Neuronal stem cell (in vitro differentiated cells): ENCODE results near the gene ABCA3. TPM values are rescaled to one million over a fixed set of nuclear protein-coding genes. Genes with fewer than 3 reads are reported as not detected.

Experiments
- DNase-seq: peaks from one replicate; pipeline ENCODE4 v3.0.0-alpha.2; 2013; ENCODE audit warnings: low spot score
- H2AFZ ChIP-seq: one replicate; pipeline ENCODE4 v1.6.1; 2013; ENCODE audit warnings: mild to moderate bottlenecking, low read length, inconsistent platforms
- H2AK5ac ChIP-seq: 2 replicates; pipeline ENCODE4 v1.6.1; 2013; ENCODE audit warnings: low read depth, mild to moderate bottlenecking, inconsistent platforms, low read length, moderate library complexity, mixed read lengths
- H2BK120ac ChIP-seq: 2 replicates; pipeline ENCODE4 v1.6.1; 2013; ENCODE audit warnings: low read depth, mild to moderate bottlenecking, inconsistent platforms, low read length, moderate library complexity, mixed read lengths
- H2BK12ac ChIP-seq: one replicate; pipeline ENCODE4 v1.6.1; 2013; ENCODE audit warnings: low read length, inconsistent platforms
- H2BK15ac ChIP-seq: 2 replicates; pipeline ENCODE4 v1.6.1; 2013; ENCODE audit warnings: mild to moderate bottlenecking, low read length, inconsistent platforms, mixed read lengths
- H2BK5ac ChIP-seq: one replicate; pipeline ENCODE4 v1.6.1; 2013; ENCODE audit warnings: inconsistent platforms, mild to moderate bottlenecking, low read length, moderate library complexity
- H3K14ac ChIP-seq: one replicate; pipeline ENCODE4 v1.6.1; 2013; ENCODE audit warnings: low read length, inconsistent platforms
- H3K18ac ChIP-seq: 2 replicates; pipeline ENCODE4 v1.6.1; 2013; ENCODE audit warnings: low read length, inconsistent platforms
- H3K23ac ChIP-seq: 2 replicates; pipeline ENCODE4 v1.6.1; 2013; ENCODE audit warnings: low read depth, mild to moderate bottlenecking, mixed read lengths, low read length, inconsistent platforms; ENCODE audit not compliant: poor library complexity
- H3K27ac ChIP-seq: replicated peaks from 3 replicates; pipeline ENCODE4 v1.5.1; 2013; ENCODE audit warnings: low read length, inconsistent platforms
- H3K27me3 ChIP-seq, 3 experiments: 2 replicates each; pipeline ENCODE4 v1.6.1; 2013; ENCODE audit warnings: low read length in 3 of 3, mild to moderate bottlenecking in 2 of 3, inconsistent platforms in 1 of 3, low read depth in 1 of 3, mixed read lengths in 1 of 3, moderate library complexity in 1 of 3; ENCODE audit not compliant: control insufficient read depth in 3 of 3, insufficient read depth in 3 of 3
- H3K36me3 ChIP-seq, 2 donors: replicated peaks in 1 of 2; 2 replicates each; pipeline ENCODE4 v1.6.1; 2013; ENCODE audit warnings: low read length in 2 of 2; ENCODE audit not compliant: control insufficient read depth in 2 of 2, insufficient read depth in 2 of 2
- H3K4ac ChIP-seq: 2 replicates; pipeline ENCODE4 v1.6.1; 2013; ENCODE audit warnings: inconsistent platforms, mild to moderate bottlenecking, low read length, moderate library complexity
- H3K4me1 ChIP-seq, 2 donors: 1 replicate in 1 of 2; 2 replicates in 1 of 2; pipeline ENCODE4 v1.6.1; 2013; ENCODE audit warnings: low read length in 2 of 2, low read depth in 1 of 2; ENCODE audit not compliant: control insufficient read depth in 2 of 2, insufficient read depth in 1 of 2
- H3K4me2 ChIP-seq: one replicate; pipeline ENCODE4 v1.6.1; 2013; ENCODE audit warnings: mild to moderate bottlenecking, low read length, inconsistent platforms; ENCODE audit not compliant: insufficient read depth, poor library complexity, severe bottlenecking
- H3K4me3 ChIP-seq, 2 donors: 2 replicates each; pipeline ENCODE4 v1.5.1; 2013; ENCODE audit warnings: low read length in 2 of 2, mild to moderate bottlenecking in 2 of 2, inconsistent platforms in 1 of 2, moderate library complexity in 1 of 2
- H3K79me1 ChIP-seq: one replicate; pipeline ENCODE4 v1.6.1; 2013; ENCODE audit warnings: low read depth, mild to moderate bottlenecking, inconsistent platforms, low read length, moderate library complexity
- H3K9ac ChIP-seq: one replicate; pipeline ENCODE4 v1.6.1; 2013; ENCODE audit warnings: mild to moderate bottlenecking, low read depth, low read length, inconsistent platforms; ENCODE audit not compliant: poor library complexity
- H3K9me3 ChIP-seq, 2 donors: replicated peaks in 1 of 2; 2 replicates each; pipeline versions ENCODE3 to v1.6.1; 2013; ENCODE audit warnings: low read length in 2 of 2, mild to moderate bottlenecking in 2 of 2, inconsistent platforms in 1 of 2, low read depth in 1 of 2, mixed read lengths in 1 of 2, moderate library complexity in 1 of 2; ENCODE audit not compliant: control insufficient read depth in 2 of 2, insufficient read depth in 1 of 2
- H4K8ac ChIP-seq: one replicate; pipeline ENCODE4 v1.6.1; 2013; ENCODE audit warnings: low read depth, mild to moderate bottlenecking, inconsistent platforms, low read length, moderate library complexity
- H4K91ac ChIP-seq: one replicate; pipeline ENCODE4 v1.6.1; 2013; ENCODE audit warnings: low read length, low read depth, mild to moderate bottlenecking, inconsistent platforms; ENCODE audit not compliant: poor library complexity
- WGBS, 2 donors: extraction: QIAGEN DNeasy Blood & Tissue Kit; methylation state at CpG; one replicate each; pipeline ENCODE4 v1.1.7; 2013; ENCODE audit warnings: missing lambda C conversion rate in 2 of 2, mixed read lengths in 1 of 2; ENCODE audit not compliant: insufficient read length in 2 of 2, insufficient replicate concordance in 1 of 2; ENCODE audit errors: extremely low coverage in 2 of 2; 5-methylcytosine and 5-hydroxymethylcytosine counted together
- polyA plus RNA-seq, 2 experiments: library from polyadenylated mRNA; stranded (reverse); fragments of 200-250 nt; gene quantifications; one replicate each; pipeline ENCODE4 v1.2.3, GENCODE V29; 2013

The ABCA3 gene
- polyA plus RNA-seq (2013, experiment 1 of 2): 10.2 TPM
- 10.1 TPM for polyA plus RNA-seq (2013, experiment 2 of 2)

DNA sequence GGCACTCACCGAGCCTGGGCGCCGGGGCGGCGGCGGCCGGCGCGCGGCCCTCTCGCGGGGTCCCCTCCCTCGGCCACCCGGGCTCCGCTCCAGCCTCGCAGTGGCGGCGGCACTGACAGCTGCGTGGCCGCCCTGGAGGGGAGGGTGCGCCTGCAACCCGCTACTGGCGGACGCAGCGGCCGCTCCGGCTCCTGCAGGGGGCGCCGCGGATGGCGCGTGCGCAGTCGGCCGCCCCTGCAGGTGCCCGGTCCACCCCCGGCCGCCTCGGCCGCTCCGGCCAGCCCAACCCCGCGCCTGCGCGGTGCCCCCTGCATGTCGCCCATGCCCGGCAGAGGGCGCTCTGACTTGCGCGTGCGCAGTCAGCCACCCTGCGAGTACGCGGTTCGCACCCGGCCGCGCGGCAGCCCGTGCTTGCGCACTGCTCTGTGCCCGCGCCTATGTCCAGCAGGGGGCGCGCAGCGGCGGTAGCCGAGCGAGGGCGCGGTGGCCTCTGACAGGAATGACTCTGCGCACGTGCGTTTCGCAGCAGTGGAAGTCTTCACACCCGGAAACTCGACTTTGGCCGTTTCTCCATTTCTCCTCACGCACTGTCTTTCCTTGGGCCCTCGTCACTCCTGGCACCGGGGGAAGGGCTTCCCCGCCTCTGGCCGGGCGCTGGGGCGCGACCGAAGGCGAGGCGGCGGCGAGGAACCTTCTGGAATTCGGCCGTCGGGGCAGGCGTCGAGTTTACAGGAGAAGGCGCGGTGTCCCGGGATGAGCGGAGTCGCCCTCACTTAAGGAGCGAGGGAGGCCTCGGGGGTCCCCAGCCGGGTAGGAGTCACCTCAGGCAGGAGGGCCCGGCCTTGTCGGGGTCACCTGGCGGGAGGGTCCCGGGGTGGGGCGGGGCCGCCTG, at the start of gene ABCA3:
ABCA3 (minus strand) TSS at position 165 of the 892 bp plus-strand sequence. CDS start 14,262 bp downstream, outside the sequence.
- peak within 1 kb of the TSS; percentile 94 for H3K4me2 ChIP-seq
- H3K14ac ChIP-seq: peak within 1 kb of the TSS; percentile 39
- peak within 1 kb of the TSS; percentile 93 for H3K18ac ChIP-seq
- H2BK12ac ChIP-seq: peak within 1 kb of the TSS; percentile 10
- H3K79me1 ChIP-seq: peaks cover 2% of the 10 kb centered on the region
- H3K4me3 ChIP-seq: peak within 1 kb of the TSS; percentile 67 to 90
- peaks cover 0 to 23% (median 23%) of the 10 kb centered on the region in 3 experiments for H3K27me3 ChIP-seq
- WGBS, 2 donors: no CpG with 5 or more reads among the region's 110 CpGs
- H3K9me3 ChIP-seq: peaks cover 0 to 7% of the 10 kb centered on the region in 2 donors
- H2AFZ ChIP-seq: peak within 1 kb of the TSS; percentile 97
- H2AK5ac ChIP-seq: peak within 1 kb of the TSS; percentile 75
- DNase-seq: peak; percentile 95
- peak within 1 kb of the TSS; percentile 81 for H3K9ac ChIP-seq
- no peaks in the 10 kb centered on the region for H3K36me3 ChIP-seq
- peak within 1 kb of the TSS; percentile 47 for H2BK120ac ChIP-seq
- H3K27ac ChIP-seq: no peak within 1 kb of the TSS
- H3K4me1 ChIP-seq: peaks cover 4 to 5% of the 10 kb centered on the region in 2 donors
- H2BK15ac ChIP-seq: peak within 1 kb of the TSS; percentile 75
- peak within 1 kb of the TSS; percentile 95 for H3K23ac ChIP-seq
- no peak within 1 kb of the TSS for H4K91ac ChIP-seq
- no peak within 1 kb of the TSS for H3K4ac ChIP-seq
- H2BK5ac ChIP-seq: peak within 1 kb of the TSS; percentile 53
- no peak within 1 kb of the TSS for H4K8ac ChIP-seq

- Histone ChIP-seq H2BK12ac (no peak overlapping the region), H3K4ac (no peak overlapping the region), H3K4me2 (no peak overlapping the region), H2BK15ac (no peak overlapping the region), H4K91ac (peak overlapping the region; percentile 2), H3K79me1 (no peaks in the 10 kb centered on the region), H3K27me3 (peaks cover 0 to 2% (median 0%) of the 10 kb centered on the region in 3 experiments), H3K36me3 (no peaks in the 10 kb centered on the region), H3K4me1 (no peaks in the 10 kb centered on the region), H2AK5ac (no peak overlapping the region), H3K9ac (no peak overlapping the region), H2BK5ac (no peak overlapping the region), H3K14ac (peak overlapping the region; percentile 27), H2AFZ (no peak overlapping the region), H3K4me3 (no peak overlapping the region), H4K8ac (no peak overlapping the region), H3K27ac (no peak overlapping the region), H3K18ac (no peak overlapping the region), H3K23ac (no peak overlapping the region), H2BK120ac (no peak overlapping the region), H3K9me3 (peaks cover 6 to 7% of the 10 kb centered on the region in 2 donors)
- no peak for DNase-seq
- WGBS, 2 donors: no CpG with 5 or more reads among the region's 2 CpGs
These were observed 48.4 kb upstream of the ABCA3 start for GRCh38 chr16:2388875-2389433.

- Histone ChIP-seq H3K4ac (no peak overlapping the region), H3K27ac (no peak overlapping the region), H3K4me3 (no peak overlapping the region), H2AK5ac (no peak overlapping the region), H3K79me1 (no peaks in the 10 kb centered on the region), H2BK12ac (no peak overlapping the region), H3K36me3 (no peaks in the 10 kb centered on the region), H3K9me3 (peaks cover 6 to 7% of the 10 kb centered on the region in 2 donors), H2AFZ (no peak overlapping the region), H3K27me3 (peaks cover 0 to 2% (median 0%) of the 10 kb centered on the region in 3 experiments), H3K14ac (no peak overlapping the region), H3K23ac (no peak overlapping the region), H2BK15ac (no peak overlapping the region), H4K91ac (no peak overlapping the region), H4K8ac (no peak overlapping the region), H2BK120ac (no peak overlapping the region), H3K4me1 (no peaks in the 10 kb centered on the region), H2BK5ac (no peak overlapping the region), H3K4me2 (no peak overlapping the region), H3K9ac (no peak overlapping the region), H3K18ac (no peak overlapping the region)
- DNase-seq: no peak
- WGBS, 2 donors: no CpG with 5 or more reads among the region's 3 CpGs
These were observed 47.8 kb upstream of the ABCA3 start for GRCh38 chr16:2388139-2388874.
